Type B pancreatic cell (in vitro differentiated cells): ENCODE data around the gene ATG5. TPM values are rescaled to one million over a fixed set of nuclear protein-coding genes. Genes with fewer than 3 reads are reported as not detected.
A peak's percentile ranks its signal among the peaks of the same experiment; 100 is the strongest.

Source experiments
- DNase-seq: peaks from one replicate; pipeline ENCODE4 v3.0.0; 2021; ENCODE audit warnings: mixed read lengths; ENCODE audit not compliant: unreplicated experiment; ENCODE audit errors: extremely low spot score
- H3K27ac Mint-ChIP-seq: 2 replicates; pipeline ENCODE4 v1.8.0; 2021; ENCODE audit warnings: mild to moderate bottlenecking, mixed read lengths
- H3K27me3 Mint-ChIP-seq: 2 replicates; pipeline ENCODE4 v1.8.0; 2021; ENCODE audit warnings: mixed read lengths
- H3K36me3 Mint-ChIP-seq: 2 replicates; pipeline ENCODE4 v1.8.0; 2021; ENCODE audit warnings: mixed read lengths
- H3K4me1 Mint-ChIP-seq: one replicate; pipeline ENCODE4 v1.8.0; 2021; ENCODE audit warnings: mixed read lengths; ENCODE audit not compliant: unreplicated experiment
- H3K4me3 Mint-ChIP-seq: 2 replicates; pipeline ENCODE4 v1.8.0; 2021; ENCODE audit warnings: mild to moderate bottlenecking, mixed read lengths
- H3K9me3 Mint-ChIP-seq: 2 replicates; pipeline ENCODE4 v1.8.0; 2021; ENCODE audit warnings: mixed read lengths
- CTCF ChIP-seq: fragments of 200-600 bp; sonication (generic); conservative IDR thresholded peaks from 2 replicates; pipeline ENCODE4 v1.5.0; 2021; ENCODE audit warnings: antibody characterized with exemption, mild to moderate bottlenecking
- total RNA-seq: library from RNA; stranded (reverse); gene quantifications from 2 replicates; pipeline ENCODE4 v1.2.1, GENCODE V29; 2021; ENCODE audit warnings: low replicate concordance

ATG5 gene
- total RNA-seq, 1 donor from 2014 or later = 27.8 TPM

- Mint-ChIP-seq H3K4me1 (no peaks in the 10 kb centered on the region), H3K36me3 (peaks cover 14% of the 10 kb centered on the region), H3K9me3 (no peaks in the 10 kb centered on the region), H3K27ac (no peak overlapping the region), H3K4me3 (no peak overlapping the region), H3K27me3 (no peaks in the 10 kb centered on the region)
- TF ChIP-seq CTCF = no peak
- no peak for DNase-seq
These were observed 111.8 kb downstream of the ATG5 start for GRCh38 chr6:106213660-106214289.

- no peak for TF ChIP-seq CTCF
- H3K4me1 Mint-ChIP-seq = no peaks in the 10 kb centered on the region
- no peaks in the 10 kb centered on the region for H3K9me3 Mint-ChIP-seq
- H3K27me3 Mint-ChIP-seq = no peaks in the 10 kb centered on the region
- peaks cover 19% of the 10 kb centered on the region for H3K36me3 Mint-ChIP-seq
- H3K4me3 Mint-ChIP-seq = no peak overlapping the region
- H3K27ac Mint-ChIP-seq = no peak overlapping the region
- no peak for DNase-seq
These were observed 113.0 kb downstream of the ATG5 start for GRCh38 chr6:106212576-106212975.

- DNase-seq = no peak
- TF ChIP-seq CTCF = no peak
- Mint-ChIP-seq H3K4me3 (no peak overlapping the region), H3K27me3 (no peaks in the 10 kb centered on the region), H3K36me3 (peaks cover 26% of the 10 kb centered on the region), H3K27ac (no peak overlapping the region), H3K9me3 (no peaks in the 10 kb centered on the region), H3K4me1 (peaks cover 9% of the 10 kb centered on the region)
These were observed 118.7 kb downstream of the ATG5 start for GRCh38 chr6:106206905-106207304.

DNA sequence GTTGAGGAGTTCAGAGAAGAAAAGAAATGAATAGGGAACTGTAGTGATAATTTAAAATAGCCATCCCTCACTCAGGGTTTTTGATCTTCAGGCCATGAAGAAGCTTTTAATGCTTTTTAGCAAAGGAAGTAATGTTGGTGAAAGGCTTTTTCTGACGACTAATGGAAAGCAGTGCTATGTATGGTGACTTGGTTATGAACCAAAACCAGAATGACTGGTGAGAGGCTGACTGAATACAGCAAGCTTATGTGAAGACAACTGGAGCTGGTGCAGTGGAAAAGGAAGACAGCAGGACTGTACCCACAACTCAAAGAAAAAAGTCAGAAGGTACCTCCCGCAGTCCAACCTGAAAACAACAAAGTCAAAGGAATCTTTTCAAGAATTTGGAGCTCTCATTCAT, 120.6 kb downstream of the ATG5 start:
- Mint-ChIP-seq H3K4me1 (peaks cover 9% of the 10 kb centered on the region), H3K27ac (peak overlapping the region; percentile 58), H3K9me3 (no peaks in the 10 kb centered on the region), H3K27me3 (no peaks in the 10 kb centered on the region), H3K4me3 (no peak overlapping the region), H3K36me3 (peaks cover 23% of the 10 kb centered on the region)
- no peak for TF ChIP-seq CTCF
- DNase-seq = no peak

DNA sequence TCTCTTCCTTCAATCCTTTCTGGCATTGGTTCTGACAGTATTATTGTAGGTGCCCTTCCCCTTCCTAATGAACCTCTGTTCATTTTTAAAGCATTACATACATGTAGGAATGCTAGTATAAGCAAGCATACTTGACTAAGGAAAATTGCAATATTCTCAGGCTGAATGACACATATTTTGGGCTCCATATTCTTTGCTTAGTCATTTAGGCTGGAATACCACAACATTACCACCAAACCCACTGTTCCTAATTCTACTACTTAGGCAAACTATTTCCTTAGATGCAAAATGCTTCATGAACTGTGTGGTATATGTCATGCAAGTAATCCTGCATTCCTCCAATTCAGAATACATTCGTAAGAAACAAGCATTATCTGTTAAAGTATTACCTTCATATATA, 125.6 kb downstream of the ATG5 start:
- no peak for DNase-seq
- H3K27ac Mint-ChIP-seq = no peak overlapping the region
- H3K27me3 Mint-ChIP-seq = no peaks in the 10 kb centered on the region
- H3K4me3 Mint-ChIP-seq = no peak overlapping the region
- peaks cover 24% of the 10 kb centered on the region for H3K36me3 Mint-ChIP-seq
- no peak for TF ChIP-seq CTCF
- H3K9me3 Mint-ChIP-seq = no peaks in the 10 kb centered on the region
- H3K4me1 Mint-ChIP-seq = peaks cover 7% of the 10 kb centered on the region

DNA sequence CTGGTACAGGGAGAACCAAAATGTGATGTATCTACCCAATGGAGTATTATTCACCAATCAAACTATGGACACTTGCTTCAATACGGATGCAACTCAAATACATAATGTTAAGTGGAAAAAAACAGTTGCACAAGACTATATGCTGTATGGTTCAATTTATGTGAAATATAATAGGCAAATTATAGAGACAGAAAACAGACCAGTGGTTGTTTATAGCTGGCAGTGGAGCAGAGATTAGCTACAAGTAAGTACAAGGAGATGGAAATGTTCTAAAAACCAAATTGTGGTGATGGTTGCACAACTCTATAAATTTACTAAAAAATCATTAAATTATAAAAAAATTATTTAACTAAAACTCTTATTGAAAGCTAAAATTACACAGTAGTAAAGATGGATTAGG, 126.2 kb downstream of the ATG5 start:
- Mint-ChIP-seq H3K4me1 (no peaks in the 10 kb centered on the region), H3K36me3 (peaks cover 21% of the 10 kb centered on the region), H3K27me3 (no peaks in the 10 kb centered on the region), H3K27ac (no peak overlapping the region), H3K4me3 (no peak overlapping the region), H3K9me3 (no peaks in the 10 kb centered on the region)
- no peak for TF ChIP-seq CTCF
- no peak for DNase-seq
